ENCODE data around the gene SIRPA. TPM values are rescaled to one million over a fixed set of nuclear protein-coding genes. Genes with fewer than 3 reads are reported as not detected.

Gene SIRPA
- total and polyA plus RNA-seq, 2 of the 4 experiments (the other 2 are of a cell fraction), result 9.9 to 40.2 TPM

DNA sequence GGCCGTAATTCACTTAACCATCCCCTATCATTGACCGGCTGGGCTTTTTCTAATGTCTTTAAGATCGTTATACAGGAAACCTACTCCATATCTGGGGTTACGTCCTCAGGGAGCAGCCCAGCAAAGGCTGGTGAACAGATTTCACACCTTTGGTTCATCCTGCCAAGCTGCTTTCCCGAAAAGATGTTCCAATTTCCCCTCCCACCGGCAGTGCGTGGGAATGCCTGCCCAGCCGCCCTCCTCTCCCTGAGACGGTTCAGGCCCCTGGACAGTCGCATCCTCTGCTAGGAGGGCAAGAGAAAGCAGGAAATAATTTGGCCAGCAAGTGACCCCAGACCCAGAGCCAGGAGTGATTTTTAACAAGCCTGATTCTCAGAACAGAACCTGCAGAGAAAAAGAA is 16.3 kb downstream of the SIRPA start:
- dilution Hi-C loops (cut with HindIII; ENCODE audit: low sequenced_read_pairs, unreplicated experiment), result no loop called here
- no peaks in the 10 kb centered on the region for H3K27me3 ChIP-seq (ENCODE audit: control insufficient read depth, insufficient read depth, low read length)
- CTCF ChIA-PET, result no interaction called here
- no peak overlapping the region for H2BK5ac ChIP-seq (ENCODE audit: low read depth, low read length, poor library complexity, severe bottlenecking)
- no peak overlapping the region for H4K8ac ChIP-seq (ENCODE audit: low read depth in 2 of 2, low read length in 2 of 2)
- no peak overlapping the region for H2BK20ac ChIP-seq (ENCODE audit: low read depth, low read length)
- peaks cover 39% of the 10 kb centered on the region for H4K20me1 ChIP-seq (ENCODE audit: insufficient read depth, low read length)
- no TSS peak for BruUV-seq (replicated peaks)
- DNase-seq, result no peak
- H3K4me3 ChIP-seq (ENCODE audit: insufficient read depth, low read depth, low read length), result no peak overlapping the region
- H3K79me1 ChIP-seq (ENCODE audit: low read depth in 1 of 2, low read length in 2 of 2), result peaks cover 14 to 36% of the 10 kb centered on the region in 2 experiments
- WGBS, 2 experiments (ENCODE audit: extremely low coverage in 2 of 2, insufficient read length in 1 of 2), result 90% methylated on average over 2 of the region's 10 CpGs; no CpG with 5 or more reads in 1 of the 2 experiments
- no peak overlapping the region for H4K91ac ChIP-seq (ENCODE audit: insufficient read depth, low read depth, low read length)
- intact Hi-C loops (cut with micrococcal nuclease), result no loop called here
- no peak overlapping the region for H4K5ac ChIP-seq (ENCODE audit: low read depth, low read length)
- H3K9ac ChIP-seq (ENCODE audit: low read depth, low read length), result no peak overlapping the region
- no peak overlapping the region for H2AK5ac ChIP-seq (ENCODE audit: low read depth, low read length)
- no peak overlapping the region for H2AFZ ChIP-seq (replicated peaks; ENCODE audit: low read length, poor library complexity)
- H3K27ac ChIP-seq (ENCODE audit: insufficient read depth, low read length), result no peak overlapping the region
- peaks cover 20% of the 10 kb centered on the region for H3K9me1 ChIP-seq (ENCODE audit: insufficient read depth, low read length)
- POLR2A ChIA-PET (ENCODE audit: unreplicated experiment), result no interaction called here
- H3K4ac ChIP-seq (ENCODE audit: low read depth, low read length), result no peak overlapping the region
- no peak overlapping the region for H3K4me2 ChIP-seq (ENCODE audit: low read depth, low read length)
- ATAC-seq (ENCODE audit: low read depth), result no peak
- peaks cover 24% of the 10 kb centered on the region for H3K36me3 ChIP-seq (ENCODE audit: control insufficient read depth, insufficient read depth, low read length)
- in situ Hi-C loops (cut with MboI; ENCODE audit: low sequenced_read_pairs), result no loop called here
- no peak overlapping the region for H3K18ac ChIP-seq (ENCODE audit: low read depth, low read length)
- no peak overlapping the region for H2AK9ac ChIP-seq (replicated peaks; ENCODE audit: low read depth, low read length, poor library complexity)
- TF ChIP-seq, protein P1, sequence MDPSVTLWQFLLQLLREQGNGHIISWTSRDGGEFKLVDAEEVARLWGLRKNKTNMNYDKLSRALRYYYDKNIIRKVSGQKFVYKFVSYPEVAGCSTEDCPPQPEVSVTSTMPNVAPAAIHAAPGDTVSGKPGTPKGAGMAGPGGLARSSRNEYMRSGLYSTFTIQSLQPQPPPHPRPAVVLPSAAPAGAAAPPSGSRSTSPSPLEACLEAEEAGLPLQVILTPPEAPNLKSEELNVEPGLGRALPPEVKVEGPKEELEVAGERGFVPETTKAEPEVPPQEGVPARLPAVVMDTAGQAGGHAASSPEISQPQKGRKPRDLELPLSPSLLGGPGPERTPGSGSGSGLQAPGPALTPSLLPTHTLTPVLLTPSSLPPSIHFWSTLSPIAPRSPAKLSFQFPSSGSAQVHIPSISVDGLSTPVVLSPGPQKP (IDR thresholded peaks at IDR 0.05; ENCODE audit: borderline replicate concordance, low read depth, low read length), result no peak
- no peak for TF ChIP-seq BHLHE40 (IDR thresholded peaks at IDR 0.05; ENCODE audit: low read depth, low read length)
- TF ChIP-seq, protein P2, sequence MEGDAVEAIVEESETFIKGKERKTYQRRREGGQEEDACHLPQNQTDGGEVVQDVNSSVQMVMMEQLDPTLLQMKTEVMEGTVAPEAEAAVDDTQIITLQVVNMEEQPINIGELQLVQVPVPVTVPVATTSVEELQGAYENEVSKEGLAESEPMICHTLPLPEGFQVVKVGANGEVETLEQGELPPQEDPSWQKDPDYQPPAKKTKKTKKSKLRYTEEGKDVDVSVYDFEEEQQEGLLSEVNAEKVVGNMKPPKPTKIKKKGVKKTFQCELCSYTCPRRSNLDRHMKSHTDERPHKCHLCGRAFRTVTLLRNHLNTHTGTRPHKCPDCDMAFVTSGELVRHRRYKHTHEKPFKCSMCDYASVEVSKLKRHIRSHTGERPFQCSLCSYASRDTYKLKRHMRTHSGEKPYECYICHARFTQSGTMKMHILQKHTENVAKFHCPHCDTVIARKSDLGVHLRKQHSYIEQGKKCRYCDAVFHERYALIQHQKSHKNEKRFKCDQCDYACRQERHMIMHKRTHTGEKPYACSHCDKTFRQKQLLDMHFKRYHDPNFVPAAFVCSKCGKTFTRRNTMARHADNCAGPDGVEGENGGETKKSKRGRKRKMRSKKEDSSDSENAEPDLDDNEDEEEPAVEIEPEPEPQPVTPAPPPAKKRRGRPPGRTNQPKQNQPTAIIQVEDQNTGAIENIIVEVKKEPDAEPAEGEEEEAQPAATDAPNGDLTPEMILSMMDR (conservative IDR thresholded peaks at IDR 0.05; ENCODE audit: low read depth, low read length), result no peak
- TF ChIP-seq MAZ (IDR thresholded peaks at IDR 0.05; ENCODE audit: borderline replicate concordance, low read depth, low read length), result no peak
- TF ChIP-seq CHD1 (IDR thresholded peaks at IDR 0.05; ENCODE audit: low read depth, low read length), result no peak
- TF ChIP-seq MAFK (IDR thresholded peaks at IDR 0.05; ENCODE audit: low read depth, low read length), result no peak
- TF ChIP-seq, protein P3, sequence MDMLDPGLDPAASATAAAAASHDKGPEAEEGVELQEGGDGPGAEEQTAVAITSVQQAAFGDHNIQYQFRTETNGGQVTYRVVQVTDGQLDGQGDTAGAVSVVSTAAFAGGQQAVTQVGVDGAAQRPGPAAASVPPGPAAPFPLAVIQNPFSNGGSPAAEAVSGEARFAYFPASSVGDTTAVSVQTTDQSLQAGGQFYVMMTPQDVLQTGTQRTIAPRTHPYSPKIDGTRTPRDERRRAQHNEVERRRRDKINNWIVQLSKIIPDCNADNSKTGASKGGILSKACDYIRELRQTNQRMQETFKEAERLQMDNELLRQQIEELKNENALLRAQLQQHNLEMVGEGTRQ (IDR thresholded peaks at IDR 0.05; ENCODE audit: low read depth, low read length), result no peak
- no peak for TF ChIP-seq POLR2A (IDR thresholded peaks at IDR 0.05; ENCODE audit: low read depth, low read length)
- TF ChIP-seq SMC3 (IDR thresholded peaks at IDR 0.05; ENCODE audit: low read depth, low read length), result no peak
- TF ChIP-seq RCOR1 (IDR thresholded peaks at IDR 0.05; ENCODE audit: insufficient replicate concordance, low read length), result no peak
- no peak for TF ChIP-seq RFX5 (IDR thresholded peaks at IDR 0.05; ENCODE audit: low read depth, low read length)
- H3K14ac ChIP-seq (replicated peaks; ENCODE audit: low read depth, low read length), result no peak overlapping the region
- no peak overlapping the region for H3K23ac ChIP-seq (ENCODE audit: low read depth, low read length)
- H2BK120ac ChIP-seq (ENCODE audit: low read depth, low read length), result no peak overlapping the region
- H3K56ac ChIP-seq (ENCODE audit: extremely low read depth, insufficient read depth, low read length), result no peak overlapping the region
- no peak overlapping the region for H2BK15ac ChIP-seq (ENCODE audit: low read depth, low read length)
- no peaks in the 10 kb centered on the region for H3K9me3 ChIP-seq (ENCODE audit: control insufficient read depth, insufficient read depth, low read length)
- H3K4me1 ChIP-seq (ENCODE audit: control insufficient read depth, insufficient read depth, low read length), result peaks cover 4% of the 10 kb centered on the region
